ENCODE results near the gene CUL5.

Gene CUL5

DNA sequence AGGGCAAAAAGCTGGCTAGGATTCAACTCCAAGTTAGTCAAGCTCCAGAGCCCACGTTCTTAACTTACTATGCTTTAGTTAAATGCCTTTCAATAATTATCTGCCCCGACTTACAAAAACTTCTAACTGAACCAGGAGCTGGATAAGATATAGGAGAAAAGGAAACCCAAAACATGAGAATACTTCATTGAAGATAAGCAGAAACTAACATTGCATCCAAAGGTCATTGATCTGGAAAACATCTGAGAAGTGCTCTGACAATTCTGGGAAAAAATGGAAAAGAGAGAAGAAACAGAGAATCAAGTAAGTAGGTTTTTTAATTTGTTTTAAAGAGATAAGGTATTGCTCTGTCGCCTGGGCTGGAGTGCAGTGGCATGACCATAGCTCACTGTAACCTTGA, 139.9 kb downstream of the CUL5 start:
- Histone ChIP-seq H3K9ac (ENCODE audit: low read length) (no peak overlapping the region), H3K4me1 (ENCODE audit: control insufficient read depth, low read depth, low read length) (no peaks in the 10 kb centered on the region), H3K4me3 (ENCODE audit: low read length) (no peak overlapping the region), H3K36me3 (ENCODE audit: control insufficient read depth, low read depth, low read length) (peaks cover 64% of the 10 kb centered on the region), H3K27ac (ENCODE audit: low read length) (no peak overlapping the region), H3K9me3 (ENCODE audit: control insufficient read depth, low read depth, low read length) (no peaks in the 10 kb centered on the region), H3K27me3 (ENCODE audit: control insufficient read depth, insufficient read depth, low read length) (no peaks in the 10 kb centered on the region)

DNA sequence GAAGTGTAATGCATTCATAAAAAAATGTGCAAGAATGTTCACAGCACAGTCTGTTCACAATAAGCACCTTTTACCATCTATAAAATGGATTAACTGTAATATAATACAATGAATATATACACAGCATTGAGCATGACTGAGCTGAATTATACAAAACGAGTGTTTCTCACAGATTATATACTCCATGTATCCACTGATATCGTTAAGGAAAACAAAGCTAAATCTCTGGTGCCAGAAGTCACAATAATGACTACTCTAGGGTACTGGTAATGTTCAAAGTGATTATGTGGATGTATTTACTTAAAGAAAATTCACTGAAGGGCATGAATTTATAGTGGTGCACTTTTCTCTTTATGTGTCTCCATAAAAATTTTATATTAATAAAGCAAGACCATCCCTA, 145.9 kb downstream of the CUL5 start:
- no peak overlapping the region for H3K9ac ChIP-seq (ENCODE audit: low read length)

More for the DNA sequence above, 145.9 kb downstream of the CUL5 start:
- H3K4me1 ChIP-seq (ENCODE audit: control insufficient read depth, low read depth, low read length) = no peaks in the 10 kb centered on the region
- no peaks in the 10 kb centered on the region for H3K9me3 ChIP-seq (ENCODE audit: control insufficient read depth, low read depth, low read length)
- no peak overlapping the region for H3K4me3 ChIP-seq (ENCODE audit: low read length)
- H3K27ac ChIP-seq (ENCODE audit: low read length) = no peak overlapping the region
- peaks cover 73% of the 10 kb centered on the region for H3K36me3 ChIP-seq (ENCODE audit: control insufficient read depth, low read depth, low read length)
- no peaks in the 10 kb centered on the region for H3K27me3 ChIP-seq (ENCODE audit: control insufficient read depth, insufficient read depth, low read length)

Measured in iPS-18a (cell line).